Measurements from ENCODE around the gene GABPA. TPM values are rescaled to one million over a fixed set of nuclear protein-coding genes. Genes with fewer than 3 reads are reported as not detected.

GABPA gene
- total RNA-seq, 1 experiment from 2014 or later = 20.4 TPM

- no peak overlapping the region for H3K27ac ChIP-seq (ENCODE audit: insufficient read length, low read depth, low read length)
- peaks cover 0 to 3% of the 10 kb centered on the region in 2 experiments; a peak in 1 of 5 replicates for H3K9me3 Mint-ChIP-seq
- TF ChIP-seq CTCF (conservative IDR thresholded peaks at IDR 0.05) = no peak
- H3K4me2 ChIP-seq (ENCODE audit: insufficient read depth, insufficient read length, low read length) = no peak overlapping the region
- H4K20me1 ChIP-seq (ENCODE audit: control insufficient read depth, insufficient read depth, insufficient read length) = no peaks in the 10 kb centered on the region
- H3K4me3 Mint-ChIP-seq = no peak overlapping the region
- H3T11ph ChIP-seq (ENCODE audit: low read length) = no peak overlapping the region
- no peak overlapping the region for H3K18ac ChIP-seq (ENCODE audit: insufficient read length, low read depth, low read length)
- no peak overlapping the region for H2BK12ac ChIP-seq (ENCODE audit: insufficient read length, low read depth, low read length)
- no peak overlapping the region for H2AFZ ChIP-seq (ENCODE audit: low read length)
- no peaks in the 10 kb centered on the region for H3K27me3 ChIP-seq (ENCODE audit: insufficient read depth, low read length)
- no peak overlapping the region for H4K5ac ChIP-seq (ENCODE audit: insufficient read length, low read depth, low read length)
- H3K4me1 ChIP-seq (ENCODE audit: insufficient read depth, low read length) = no peaks in the 10 kb centered on the region
- peaks cover 3% of the 10 kb centered on the region in 2 experiments; a peak in 3 of 4 replicates for H3K4me1 Mint-ChIP-seq
- H3K9ac ChIP-seq (ENCODE audit: extremely low read depth, insufficient read length, low read length) = no peak overlapping the region
- H2AK5ac ChIP-seq (ENCODE audit: insufficient read length, low read length) = no peak overlapping the region
- H3K4ac ChIP-seq (ENCODE audit: low read depth, low read length) = no peak overlapping the region
- no peak overlapping the region for H3K23ac ChIP-seq (ENCODE audit: insufficient read length, low read depth, low read length)
- DNase-seq = no peak
- no peak overlapping the region for H4K91ac ChIP-seq (ENCODE audit: insufficient read length, low read depth, low read length)
- no peaks in the 10 kb centered on the region for H3K23me2 ChIP-seq (ENCODE audit: insufficient read length, low read depth, low read length, poor library complexity, severe bottlenecking)
- no peak overlapping the region for H2BK5ac ChIP-seq (ENCODE audit: insufficient read length, low read length)
- no peak overlapping the region for H2BK15ac ChIP-seq (ENCODE audit: low read depth, low read length)
- H3K79me2 ChIP-seq (ENCODE audit: insufficient read depth, low read length) = no peaks in the 10 kb centered on the region
- H3K9me3 ChIP-seq (ENCODE audit: control insufficient read depth, low read depth, low read length) = no peaks in the 10 kb centered on the region
- H2BK120ac ChIP-seq (ENCODE audit: low read depth, low read length, poor library complexity, severe bottlenecking) = no peak overlapping the region
- no peak overlapping the region for H3K14ac ChIP-seq (ENCODE audit: insufficient read depth, low read length)
- H3K56ac ChIP-seq (ENCODE audit: insufficient read length, low read depth, low read length) = no peak overlapping the region
- no CpG with 5 or more reads among the region's 6 CpGs for WGBS (ENCODE audit: extremely low coverage, insufficient read length, low lambda C conversion rate)
- H3K27me3 Mint-ChIP-seq (ENCODE audit: low read depth) = peaks cover 2% of the 10 kb centered on the region; the same call in 1 of the 2 replicates
- no peak overlapping the region for H4K8ac ChIP-seq (replicated peaks; ENCODE audit: insufficient read length, low read depth, low read length)
- no peak overlapping the region for H2BK20ac ChIP-seq (ENCODE audit: low read depth, low read length, poor library complexity, severe bottlenecking)
- H3K27ac Mint-ChIP-seq = no peak overlapping the region
- no peaks in the 10 kb centered on the region; a peak in 1 of 7 replicates for H3K36me3 Mint-ChIP-seq (ENCODE audit: insufficient read depth in 1 of 3, low read depth in 3 of 3)
- no peaks in the 10 kb centered on the region for H3K79me1 ChIP-seq (ENCODE audit: insufficient read depth, low read depth, low read length, poor library complexity, severe bottlenecking)
Measured at GRCh38 chr21:25788677-25789076, 53.9 kb downstream of the GABPA start.

Measured in H9 (cell line).